Heart left ventricle (tissue), 16 donors: ENCODE measurements around the gene MELK. TPM values are rescaled to one million over a fixed set of nuclear protein-coding genes. Genes with fewer than 3 reads are reported as not detected.
"Not testable (repeated sequence)": the region's sequence is repeated elsewhere in the genome, so short reads cannot be mapped to it uniquely, and the experiment has no call there.

Experiments used
- ATAC-seq, 4 donors: fragments of 200-7000 bp; cut with Tn5 transposase; one replicate each; pipeline ENCODE4 v1.9.1; 2020 to 2022; ENCODE audit warnings: moderate library complexity in 4 of 4, mild to moderate bottlenecking in 3 of 4, moderate number of reproducible peaks in 1 of 4
- DNase-seq, 5 donors: peaks; one replicate each; pipeline ENCODE4 v3.0.0-alpha.2; 2020
- H3K27ac ChIP-seq, 12 donors: fragments of 200-600 bp; sonication (generic) in 4 of 12; one replicate each; pipeline versions ENCODE4 v1.5.0 to v1.8.0; 2016 to 2022; ENCODE audit warnings: mild to moderate bottlenecking in 2 of 12
- H3K27me3 ChIP-seq, 9 donors: fragments of 200-600 bp; sonication (generic) in 2 of 9; one replicate each; pipeline versions ENCODE4 v1.5.1 to v1.8.0; 2016 to 2022; ENCODE audit warnings: mild to moderate bottlenecking in 3 of 9
- H3K36me3 ChIP-seq, 9 donors: fragments of 200-600 bp; sonication (generic) in 2 of 9; one replicate each; pipeline versions ENCODE4 v1.5.0 to v1.8.0; 2018 to 2022; ENCODE audit warnings: mild to moderate bottlenecking in 2 of 9
- H3K4me1 ChIP-seq, 12 donors: fragments of 200-600 bp; sonication (generic) in 4 of 12; one replicate each; pipeline versions ENCODE4 v1.5.0 to v1.8.0; 2016 to 2022; ENCODE audit warnings: mild to moderate bottlenecking in 3 of 12
- H3K4me3 ChIP-seq, 12 donors: fragments of 200-600 bp; sonication (generic) in 4 of 12; one replicate each; pipeline versions ENCODE4 v1.5.0 to v1.8.0; 2017 to 2022; ENCODE audit warnings: mild to moderate bottlenecking in 9 of 12, moderate library complexity in 4 of 12
- H3K9me3 ChIP-seq, 12 donors: fragments of 200-600 bp; sonication (generic) in 4 of 12; one replicate each; pipeline versions ENCODE4 v1.5.0 to v1.8.0; 2016 to 2022; ENCODE audit warnings: mild to moderate bottlenecking in 1 of 12
- POLR2A ChIP-seq, 2 donors: fragments of 450-650 bp; IDR thresholded peaks; one replicate each; pipeline ENCODE4 v1.6.1; 2017; ENCODE audit warnings: antibody characterized with exemption in 2 of 2, mild to moderate bottlenecking in 2 of 2, moderate library complexity in 2 of 2
- WGBS, 4 donors: extraction: QIAGEN DNeasy Blood & Tissue Kit in 2 of 4; methylation state at CpG; one replicate each; pipeline versions ENCODE4 v1.1.5 to v1.1.7; 2013 to 2018; 5-methylcytosine and 5-hydroxymethylcytosine counted together
- intact Hi-C, 10 donors: fragments of 100-400 bp; cut with DNase I; formaldehyde crosslinking; loops; one replicate each; pipeline versions ENCODE4 v1.11.1 to v1.14.2; 2022
- polyA plus RNA-seq, 2 donors: library from polyadenylated mRNA; stranded (reverse); fragments of 200-250 nt; gene quantifications; one replicate each; pipeline ENCODE4 v1.2.3, GENCODE V29; 2013
- total RNA-seq, 9 donors: library from RNA; depleted of rRNA in 2 of 9; stranded (reverse); fragments of >200 nt in 2 of 9; fragmentation: NEBNext Ultra II Directional in 3 of 9; extraction: Animal tissue kit (Norgen Biotek cat#: 25700) in 3 of 9; gene quantifications; one replicate each; pipeline versions ENCODE4 v1.1.0 to v1.2.4, GENCODE V29; 2016 to 2023
- TF ChIP-seq, protein P1 (sequence below), 12 donors: fragments of 200-600 bp; sonication (generic) in 4 of 12; IDR thresholded peaks; one replicate each; pipeline versions ENCODE4 v1.5.0 to v1.8.0; 2018 to 2022; ENCODE audit warnings: antibody characterized with exemption in 12 of 12, mild to moderate bottlenecking in 5 of 12
- donor health status: ischemic (EF 13 %, LVEDD 7.1; RV severe dilation, severe dysfunction).
- donor health status: healthy with polysubstance abuse.
- donor health status: DM: no; HTN: yes; CAD: no.
- donor health status: DM: no; HTN: no; CAD: no.
- donor health status: ischemic (EF 25% LVEDD 6.9; RV normal size, moderate dysfunction).
- donor health status: ischemic (EF 25% LVEDD 5.7; RV mildly dilated, moderate dysfunction).
- donor health status: healthy.
- donor health status: DM: yes; HTN: yes; CAD: no.
- donor health status: ischemic (EF 35%, LVEDD 5.7; RV mildly dilated, moderate dysfunction).
- donor health status: nonischemic (EF 11% LVEDD 7.7; RV severe dilation, severe dysfunction).
- donor health status: DM: yes; HTN: yes; CAD: no.
- donor health status: PGD.
- donor health status: ischemic (EF 29% LVEDD 5.4; RV normal size, mild dysfunction).
- donor health status: nonischemic (EF 23%, LVEDD 6.1; RV moderate dilation, normal function).

The MELK gene
- total and polyA plus RNA-seq, 11 donors = 0.27 to 5.3 (median 0.53) TPM; not detected in 5

DNA sequence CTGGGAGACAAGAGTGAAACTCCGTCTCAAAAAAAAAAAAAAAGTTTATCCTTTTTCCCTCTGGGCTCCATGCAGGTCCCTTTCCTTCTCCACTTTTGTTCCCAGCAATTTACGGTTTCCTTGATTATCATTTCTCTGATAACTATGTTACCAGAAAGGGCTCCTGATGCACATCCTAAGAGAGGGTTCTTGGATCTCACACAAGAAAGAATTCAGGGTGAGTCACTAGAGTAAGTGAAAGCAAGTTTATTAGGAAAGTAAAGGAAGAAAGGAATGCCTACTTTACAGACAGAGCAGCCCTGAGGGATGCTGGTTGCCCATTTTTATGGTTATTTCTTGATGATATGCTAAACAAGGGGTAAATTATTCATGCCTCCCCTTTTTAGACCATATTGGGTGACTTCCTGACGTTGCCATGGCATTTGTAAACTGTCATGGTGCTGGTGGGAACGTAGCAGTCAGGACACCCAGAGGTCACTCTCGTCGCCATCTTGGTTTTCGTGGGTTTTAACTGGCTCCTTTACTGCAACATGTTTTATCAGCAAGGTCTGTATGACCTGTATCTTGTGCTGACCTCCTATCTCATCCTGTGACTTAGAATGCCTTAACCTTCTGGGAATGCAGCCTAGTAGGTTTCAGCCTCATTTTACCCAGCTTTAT lies 13.5 kb upstream of the MELK start:
- H3K36me3 ChIP-seq = no peaks in the 10 kb centered on the region
- TF ChIP-seq, protein P1, sequence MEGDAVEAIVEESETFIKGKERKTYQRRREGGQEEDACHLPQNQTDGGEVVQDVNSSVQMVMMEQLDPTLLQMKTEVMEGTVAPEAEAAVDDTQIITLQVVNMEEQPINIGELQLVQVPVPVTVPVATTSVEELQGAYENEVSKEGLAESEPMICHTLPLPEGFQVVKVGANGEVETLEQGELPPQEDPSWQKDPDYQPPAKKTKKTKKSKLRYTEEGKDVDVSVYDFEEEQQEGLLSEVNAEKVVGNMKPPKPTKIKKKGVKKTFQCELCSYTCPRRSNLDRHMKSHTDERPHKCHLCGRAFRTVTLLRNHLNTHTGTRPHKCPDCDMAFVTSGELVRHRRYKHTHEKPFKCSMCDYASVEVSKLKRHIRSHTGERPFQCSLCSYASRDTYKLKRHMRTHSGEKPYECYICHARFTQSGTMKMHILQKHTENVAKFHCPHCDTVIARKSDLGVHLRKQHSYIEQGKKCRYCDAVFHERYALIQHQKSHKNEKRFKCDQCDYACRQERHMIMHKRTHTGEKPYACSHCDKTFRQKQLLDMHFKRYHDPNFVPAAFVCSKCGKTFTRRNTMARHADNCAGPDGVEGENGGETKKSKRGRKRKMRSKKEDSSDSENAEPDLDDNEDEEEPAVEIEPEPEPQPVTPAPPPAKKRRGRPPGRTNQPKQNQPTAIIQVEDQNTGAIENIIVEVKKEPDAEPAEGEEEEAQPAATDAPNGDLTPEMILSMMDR (IDR thresholded peaks at IDR 0.05) = no peak
- TF ChIP-seq POLR2A (IDR thresholded peaks at IDR 0.05) = no peak
- intact Hi-C loops = loop anchor here in 3 of 10 donors (5.0 to 10.0 kb wide), 4 partner anchors 64 to 112 kb away; no protein-coding TSS in a partner anchor
- 68 to 78% (median 76%) methylated on average over 7 of the region's 7 CpGs for WGBS, 4 donors
- no peak overlapping the region for H3K27ac ChIP-seq
- H3K4me1 ChIP-seq = peaks cover 0 to 6% (median 0%) of the 10 kb centered on the region in 12 donors
- H3K4me3 ChIP-seq = no peak overlapping the region
- DNase-seq = no peak
- ATAC-seq = no peak
- H3K9me3 ChIP-seq = no peaks in the 10 kb centered on the region
- H3K27me3 ChIP-seq = no peaks in the 10 kb centered on the region

DNA sequence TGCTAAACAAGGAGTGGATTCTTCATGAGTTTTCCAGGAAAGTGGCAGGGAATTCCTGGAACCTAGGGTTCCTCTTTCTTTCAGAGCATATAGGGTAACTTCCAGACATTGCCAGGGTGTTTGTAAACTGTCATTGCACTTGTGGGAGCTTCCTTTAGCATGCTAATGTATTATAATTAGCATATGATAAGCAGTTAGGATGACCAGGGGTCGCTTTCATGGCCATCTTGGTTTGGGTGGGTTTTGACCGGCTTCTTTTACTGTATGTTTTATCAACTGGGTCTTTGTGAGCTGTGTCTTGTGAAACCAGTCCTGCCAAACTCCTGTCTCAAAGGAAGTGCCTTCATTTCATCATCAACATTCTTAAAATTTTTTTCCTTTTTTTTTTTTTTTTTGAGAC lies 11.9 kb upstream of the MELK start:
- H3K27me3 ChIP-seq = no peaks in the 10 kb centered on the region
- no peaks in the 10 kb centered on the region for H3K36me3 ChIP-seq
- no peaks in the 10 kb centered on the region for H3K9me3 ChIP-seq
- DNase-seq = no peak
- peaks cover 0 to 6% (median 0%) of the 10 kb centered on the region in 12 donors for H3K4me1 ChIP-seq
- TF ChIP-seq, protein P1 (IDR thresholded peaks at IDR 0.05) = no peak
- no peak for TF ChIP-seq POLR2A (IDR thresholded peaks at IDR 0.05)
- H3K4me3 ChIP-seq = no peak overlapping the region
- 60 to 70% (median 64%) methylated on average over 2 of the region's 2 CpGs for WGBS, 4 donors
- no peak overlapping the region for H3K27ac ChIP-seq
- intact Hi-C loops = no loop called here
- no peak for ATAC-seq

DNA sequence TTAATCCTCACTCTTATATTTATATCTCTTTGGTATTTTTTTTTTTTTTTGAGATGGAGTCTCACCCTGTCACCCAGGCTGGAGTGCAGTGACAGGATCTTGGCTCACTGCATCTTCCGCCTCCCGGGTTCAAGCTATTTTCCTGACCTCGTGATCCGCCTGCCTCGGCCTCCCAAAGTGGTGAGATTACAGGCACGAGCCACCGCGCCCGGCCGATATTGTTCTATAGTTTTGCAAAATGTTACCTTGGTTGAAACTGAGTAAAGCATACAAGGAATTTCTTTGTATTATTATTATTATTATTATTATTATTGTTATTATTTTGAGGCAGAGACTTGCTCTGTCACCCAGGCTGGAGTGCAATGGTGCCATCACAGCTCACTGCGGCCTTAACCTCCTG lies 9.9 kb upstream of the MELK start:
- H3K4me3 ChIP-seq, DNase-seq, intact Hi-C loops, H3K9me3 ChIP-seq, H3K27ac ChIP-seq, ATAC-seq, H3K4me1 ChIP-seq, H3K27me3 ChIP-seq, H3K36me3 ChIP-seq: not testable (repeated sequence)
- 84 to 86% (median 84%) methylated on average over 11 of the region's 11 CpGs for WGBS, 4 donors

DNA sequence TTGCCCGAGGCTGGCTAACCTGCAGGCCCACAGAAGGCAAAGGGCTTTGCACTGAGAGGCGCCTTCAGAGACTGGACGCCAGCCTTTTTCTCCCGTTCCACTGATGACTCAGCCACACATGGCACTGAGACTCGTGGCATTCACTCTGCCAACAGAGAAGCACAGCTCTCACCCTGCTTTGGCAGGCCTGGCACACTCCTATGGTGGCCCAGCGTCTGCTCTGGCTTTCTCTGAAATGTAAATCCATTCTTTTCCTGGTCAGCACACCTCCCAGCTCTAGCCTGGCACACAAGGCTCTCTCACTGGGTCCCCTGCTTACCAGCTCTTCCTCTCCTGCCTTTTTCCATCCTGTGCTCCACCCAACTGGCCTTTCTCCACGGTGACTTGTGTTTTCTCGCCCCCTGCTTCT lies 5.9 kb upstream of the MELK start:
- Histone ChIP-seq H3K9me3 (no peaks in the 10 kb centered on the region), H3K4me3 (no peak overlapping the region), H3K27ac (peak overlapping the region in 6 of 12 donors; percentile 4 to 67 (median 46)), H3K27me3 (no peaks in the 10 kb centered on the region), H3K4me1 (peaks cover 0 to 6% (median 0%) of the 10 kb centered on the region in 12 donors), H3K36me3 (no peaks in the 10 kb centered on the region)
- 61 to 79% (median 70%) methylated on average over 8 of the region's 8 CpGs for WGBS, 4 donors
- no peak for TF ChIP-seq POLR2A (IDR thresholded peaks at IDR 0.05)
- TF ChIP-seq, protein P1 (IDR thresholded peaks at IDR 0.05) = no peak
- intact Hi-C loops = no loop called here
- ATAC-seq (peak; percentile 64 to 88 (median 86)), DNase-seq (peak in 3 of 5 donors; percentile 29 to 51 (median 34))

DNA sequence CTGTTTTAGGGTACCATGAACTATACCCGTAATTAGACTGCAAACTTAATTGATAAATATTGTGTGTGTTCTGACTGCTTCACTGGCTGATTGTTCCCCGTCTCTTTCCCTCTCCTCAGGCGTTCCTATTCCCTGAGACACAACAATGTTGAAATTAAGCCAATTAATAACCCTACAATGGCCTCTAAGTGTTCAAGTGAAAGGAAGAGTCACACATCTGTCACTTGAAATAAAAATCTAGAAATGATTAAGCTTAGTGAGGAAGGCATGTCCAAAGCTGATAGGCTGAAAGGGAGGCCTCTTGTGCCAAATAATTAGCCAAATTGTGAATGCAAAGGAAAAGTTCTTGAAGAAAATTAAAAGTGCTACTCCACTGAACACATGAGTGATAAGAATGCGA lies 4.0 kb upstream of the MELK start:
- DNase-seq, ATAC-seq, H3K27ac ChIP-seq, intact Hi-C loops, H3K4me3 ChIP-seq, H3K9me3 ChIP-seq, H3K36me3 ChIP-seq, H3K27me3 ChIP-seq: not testable (repeated sequence)
- peaks cover 0 to 14% (median 6%) of the 10 kb centered on the region in 12 donors for H3K4me1 ChIP-seq
- WGBS, 4 donors = 73 to 84% (median 80%) methylated on average over 4 of the region's 4 CpGs
